ENCODE data around the gene PPP1R12C.

DNA sequence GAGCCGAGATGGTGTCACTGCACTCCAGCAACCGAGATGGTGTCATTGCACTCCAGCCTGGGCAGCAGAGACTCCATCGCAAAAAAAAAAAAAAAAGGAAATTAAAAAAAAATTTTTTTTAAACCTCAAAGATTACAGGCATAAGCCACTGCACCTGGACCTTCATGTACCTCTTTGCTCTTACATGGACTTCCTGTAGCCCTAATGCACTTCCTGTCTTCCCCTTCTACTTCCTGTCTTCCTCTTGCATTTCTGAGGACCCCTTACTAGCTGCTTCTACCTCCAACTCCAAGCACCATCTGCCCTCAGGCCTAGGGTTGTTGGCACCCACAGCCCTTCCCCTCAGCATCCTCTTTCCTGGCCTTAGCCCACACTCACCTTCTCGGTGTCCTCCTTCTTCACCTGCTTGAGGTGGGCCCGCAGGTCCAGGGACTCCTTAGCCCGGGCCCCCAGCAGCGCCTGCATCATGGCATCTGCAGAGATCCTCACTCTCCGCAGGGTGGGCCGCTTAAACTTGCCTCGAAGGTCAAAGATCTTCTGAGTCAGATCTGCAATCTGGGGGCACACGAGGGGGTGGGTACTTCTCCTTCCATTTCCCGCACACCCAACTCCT, 36.3 kb upstream of the PPP1R12C start:
- TF ChIP-seq EZH2 (IDR thresholded peaks at IDR 0.05; ENCODE audit: low read depth): no peak
- TF ChIP-seq, protein P1, sequence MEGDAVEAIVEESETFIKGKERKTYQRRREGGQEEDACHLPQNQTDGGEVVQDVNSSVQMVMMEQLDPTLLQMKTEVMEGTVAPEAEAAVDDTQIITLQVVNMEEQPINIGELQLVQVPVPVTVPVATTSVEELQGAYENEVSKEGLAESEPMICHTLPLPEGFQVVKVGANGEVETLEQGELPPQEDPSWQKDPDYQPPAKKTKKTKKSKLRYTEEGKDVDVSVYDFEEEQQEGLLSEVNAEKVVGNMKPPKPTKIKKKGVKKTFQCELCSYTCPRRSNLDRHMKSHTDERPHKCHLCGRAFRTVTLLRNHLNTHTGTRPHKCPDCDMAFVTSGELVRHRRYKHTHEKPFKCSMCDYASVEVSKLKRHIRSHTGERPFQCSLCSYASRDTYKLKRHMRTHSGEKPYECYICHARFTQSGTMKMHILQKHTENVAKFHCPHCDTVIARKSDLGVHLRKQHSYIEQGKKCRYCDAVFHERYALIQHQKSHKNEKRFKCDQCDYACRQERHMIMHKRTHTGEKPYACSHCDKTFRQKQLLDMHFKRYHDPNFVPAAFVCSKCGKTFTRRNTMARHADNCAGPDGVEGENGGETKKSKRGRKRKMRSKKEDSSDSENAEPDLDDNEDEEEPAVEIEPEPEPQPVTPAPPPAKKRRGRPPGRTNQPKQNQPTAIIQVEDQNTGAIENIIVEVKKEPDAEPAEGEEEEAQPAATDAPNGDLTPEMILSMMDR (conservative IDR thresholded peaks at IDR 0.05): no peak

Data from PC-9 (cell line).